ENCODE data around the gene CHST15.

- TF ChIP-seq, protein P1, sequence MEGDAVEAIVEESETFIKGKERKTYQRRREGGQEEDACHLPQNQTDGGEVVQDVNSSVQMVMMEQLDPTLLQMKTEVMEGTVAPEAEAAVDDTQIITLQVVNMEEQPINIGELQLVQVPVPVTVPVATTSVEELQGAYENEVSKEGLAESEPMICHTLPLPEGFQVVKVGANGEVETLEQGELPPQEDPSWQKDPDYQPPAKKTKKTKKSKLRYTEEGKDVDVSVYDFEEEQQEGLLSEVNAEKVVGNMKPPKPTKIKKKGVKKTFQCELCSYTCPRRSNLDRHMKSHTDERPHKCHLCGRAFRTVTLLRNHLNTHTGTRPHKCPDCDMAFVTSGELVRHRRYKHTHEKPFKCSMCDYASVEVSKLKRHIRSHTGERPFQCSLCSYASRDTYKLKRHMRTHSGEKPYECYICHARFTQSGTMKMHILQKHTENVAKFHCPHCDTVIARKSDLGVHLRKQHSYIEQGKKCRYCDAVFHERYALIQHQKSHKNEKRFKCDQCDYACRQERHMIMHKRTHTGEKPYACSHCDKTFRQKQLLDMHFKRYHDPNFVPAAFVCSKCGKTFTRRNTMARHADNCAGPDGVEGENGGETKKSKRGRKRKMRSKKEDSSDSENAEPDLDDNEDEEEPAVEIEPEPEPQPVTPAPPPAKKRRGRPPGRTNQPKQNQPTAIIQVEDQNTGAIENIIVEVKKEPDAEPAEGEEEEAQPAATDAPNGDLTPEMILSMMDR (conservative IDR thresholded peaks at IDR 0.05), result no peak
- no peak for TF ChIP-seq ZFX (IDR thresholded peaks at IDR 0.05)
These were observed 66.3 kb downstream of the CHST15 start for GRCh38 chr10:124027031-124027611.
